Measurements from ENCODE around the gene GPR146. TPM values are rescaled to one million over a fixed set of nuclear protein-coding genes. Genes with fewer than 3 reads are reported as not detected.
A peak's percentile ranks its signal among the peaks of the same experiment; 100 is the strongest.

Gene GPR146, protein sequence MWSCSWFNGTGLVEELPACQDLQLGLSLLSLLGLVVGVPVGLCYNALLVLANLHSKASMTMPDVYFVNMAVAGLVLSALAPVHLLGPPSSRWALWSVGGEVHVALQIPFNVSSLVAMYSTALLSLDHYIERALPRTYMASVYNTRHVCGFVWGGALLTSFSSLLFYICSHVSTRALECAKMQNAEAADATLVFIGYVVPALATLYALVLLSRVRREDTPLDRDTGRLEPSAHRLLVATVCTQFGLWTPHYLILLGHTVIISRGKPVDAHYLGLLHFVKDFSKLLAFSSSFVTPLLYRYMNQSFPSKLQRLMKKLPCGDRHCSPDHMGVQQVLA
- total RNA-seq (2014; rRNA removed; shearing (Covaris generic); ENCODE audit: low replicate concordance): 5.5 and 9.2 TPM in 2 replicates

DNA sequence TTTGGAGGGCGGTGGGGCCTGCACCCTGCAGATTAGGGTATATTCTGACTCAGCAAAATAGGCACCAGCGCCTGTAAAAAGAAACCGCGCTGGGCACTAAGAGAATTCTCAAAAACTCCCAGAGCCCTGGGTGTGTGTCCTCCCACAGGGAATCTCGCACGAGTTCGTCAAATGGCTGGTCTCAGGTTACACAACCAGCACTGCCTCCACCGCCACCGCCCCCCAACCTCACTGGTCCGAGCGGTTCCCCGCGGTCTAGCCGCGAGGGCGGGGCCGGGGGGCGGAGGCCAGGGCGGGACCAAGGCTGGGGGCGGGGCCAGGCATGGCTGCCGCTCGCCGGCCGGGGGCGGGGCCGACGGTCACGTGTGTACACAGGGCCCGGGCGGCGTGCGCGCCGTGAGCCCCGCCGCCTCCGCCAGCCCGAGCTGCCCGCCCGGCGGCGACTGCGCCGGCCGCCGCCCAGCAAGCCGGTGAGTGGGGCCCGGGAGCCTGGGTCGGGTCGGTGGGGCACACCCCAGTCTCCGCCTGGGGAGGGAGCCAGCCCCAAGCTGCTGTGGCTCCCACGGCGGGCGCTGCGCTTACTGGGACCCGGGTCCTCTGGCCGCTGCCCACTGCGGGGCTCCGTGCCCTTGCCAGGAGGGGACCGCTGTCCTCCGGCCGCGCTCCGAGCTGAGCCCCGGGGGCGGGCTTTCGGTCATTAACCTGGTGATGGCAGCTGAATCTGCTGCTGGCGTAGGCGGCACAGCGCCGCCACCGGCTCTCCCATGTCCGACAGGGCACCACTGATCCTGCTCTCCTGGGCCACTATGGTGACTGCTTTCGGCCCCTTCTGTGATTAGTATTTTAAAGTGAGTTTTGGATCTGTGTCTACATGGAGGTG, at the start of gene GPR146:
Gene GPR146, plus strand, starts transcription at position 358 of the 880 bp plus-strand sequence. CDS start 12,970 bp downstream, outside the sequence.
- Histone ChIP-seq H3K27ac (ENCODE audit: low read length) (no peak within 1 kb of the TSS), H2AFZ (ENCODE audit: low read length) (no peak within 1 kb of the TSS), H4K20me1 (ENCODE audit: insufficient read depth, low read depth, low read length) (peaks cover 60% of the 10 kb centered on the region), H3K27me3 (ENCODE audit: low read length) (no peaks in the 10 kb centered on the region; the same call in 1 of the 2 replicates), H3K4me2 (ENCODE audit: low read depth, low read length, poor library complexity, severe bottlenecking) (peak within 1 kb of the TSS; percentile 97), H3K9me2 (replicated peaks; ENCODE audit: insufficient read depth, low read length) (no peaks in the 10 kb centered on the region), H3K79me2 (ENCODE audit: low read length) (no peaks in the 10 kb centered on the region), H3K4me1 (ENCODE audit: low read length) (peaks cover 21% of the 10 kb centered on the region), H3K9me3 (ENCODE audit: low read length) (no peaks in the 10 kb centered on the region), H3K9ac (ENCODE audit: low read length) (peak within 1 kb of the TSS; percentile 75), H3K36me3 (ENCODE audit: insufficient read depth, low read length) (no peaks in the 10 kb centered on the region), H3K4me3 (ENCODE audit: low read length) (peak within 1 kb of the TSS; percentile 77)
- peak; percentile 95 for DNase-seq

GRCh38 chr7:994592-995308, 49.6 kb upstream of the GPR146 start:
- Histone ChIP-seq H3K9me3 (ENCODE audit: low read length) (no peaks in the 10 kb centered on the region), H3K9me2 (replicated peaks; ENCODE audit: insufficient read depth, low read length) (no peaks in the 10 kb centered on the region), H3K4me2 (ENCODE audit: low read depth, low read length, poor library complexity, severe bottlenecking) (peak overlapping the region; percentile 10), H3K9ac (ENCODE audit: low read length) (no peak overlapping the region), H3K27me3 (ENCODE audit: low read length) (no peaks in the 10 kb centered on the region; the same call in 1 of the 2 replicates), H3K36me3 (ENCODE audit: insufficient read depth, low read length) (no peaks in the 10 kb centered on the region), H2AFZ (ENCODE audit: low read length) (no peak overlapping the region), H3K4me3 (ENCODE audit: low read length) (no peak overlapping the region), H3K79me2 (ENCODE audit: low read length) (no peaks in the 10 kb centered on the region), H3K27ac (ENCODE audit: low read length) (no peak overlapping the region), H4K20me1 (ENCODE audit: insufficient read depth, low read depth, low read length) (peaks cover 7% of the 10 kb centered on the region; the same call in 1 of the 2 replicates), H3K4me1 (ENCODE audit: low read length) (peaks cover 52% of the 10 kb centered on the region)
- DNase-seq: peak; percentile 60

GRCh38 chr7:995571-995970, 48.8 kb upstream of the GPR146 start:
- peaks cover 7% of the 10 kb centered on the region; the same call in 1 of the 2 replicates for H4K20me1 ChIP-seq (ENCODE audit: insufficient read depth, low read depth, low read length)
- H3K9me2 ChIP-seq (replicated peaks; ENCODE audit: insufficient read depth, low read length): no peaks in the 10 kb centered on the region
- H3K4me3 ChIP-seq (ENCODE audit: low read length): no peak overlapping the region
- peak overlapping the region; percentile 13 for H3K9ac ChIP-seq (ENCODE audit: low read length)
- H3K36me3 ChIP-seq (ENCODE audit: insufficient read depth, low read length): no peaks in the 10 kb centered on the region
- H3K27ac ChIP-seq (ENCODE audit: low read length): no peak overlapping the region
- DNase-seq: no peak
- H3K4me2 ChIP-seq (ENCODE audit: low read depth, low read length, poor library complexity, severe bottlenecking): no peak overlapping the region
- peaks cover 60% of the 10 kb centered on the region for H3K4me1 ChIP-seq (ENCODE audit: low read length)
- no peaks in the 10 kb centered on the region for H3K9me3 ChIP-seq (ENCODE audit: low read length)
- no peaks in the 10 kb centered on the region; the same call in 1 of the 2 replicates for H3K27me3 ChIP-seq (ENCODE audit: low read length)
- H3K79me2 ChIP-seq (ENCODE audit: low read length): no peaks in the 10 kb centered on the region
- H2AFZ ChIP-seq (ENCODE audit: low read length): no peak overlapping the region

GRCh38 chr7:996079-996872, 48.1 kb upstream of the GPR146 start:
- no peak overlapping the region for H3K4me3 ChIP-seq (ENCODE audit: low read length)
- H3K9me2 ChIP-seq (replicated peaks; ENCODE audit: insufficient read depth, low read length): no peaks in the 10 kb centered on the region
- no peaks in the 10 kb centered on the region for H3K36me3 ChIP-seq (ENCODE audit: insufficient read depth, low read length)
- H3K9ac ChIP-seq (ENCODE audit: low read length): peak overlapping the region; percentile 13
- H3K79me2 ChIP-seq (ENCODE audit: low read length): no peaks in the 10 kb centered on the region
- H3K27me3 ChIP-seq (ENCODE audit: low read length): no peaks in the 10 kb centered on the region; the same call in 1 of the 2 replicates
- peaks cover 7% of the 10 kb centered on the region; the same call in 1 of the 2 replicates for H4K20me1 ChIP-seq (ENCODE audit: insufficient read depth, low read depth, low read length)
- H3K27ac ChIP-seq (ENCODE audit: low read length): no peak overlapping the region
- no peak overlapping the region for H2AFZ ChIP-seq (ENCODE audit: low read length)
- no peak for DNase-seq
- no peaks in the 10 kb centered on the region for H3K9me3 ChIP-seq (ENCODE audit: low read length)
- peaks cover 67% of the 10 kb centered on the region for H3K4me1 ChIP-seq (ENCODE audit: low read length)
- no peak overlapping the region for H3K4me2 ChIP-seq (ENCODE audit: low read depth, low read length, poor library complexity, severe bottlenecking)

- no peak for DNase-seq
- Histone ChIP-seq H3K4me1 (ENCODE audit: low read length) (peaks cover 63% of the 10 kb centered on the region), H3K27me3 (ENCODE audit: low read length) (no peaks in the 10 kb centered on the region; the same call in 1 of the 2 replicates), H3K27ac (ENCODE audit: low read length) (no peak overlapping the region), H3K9me3 (ENCODE audit: low read length) (no peaks in the 10 kb centered on the region), H3K4me3 (ENCODE audit: low read length) (no peak overlapping the region), H4K20me1 (ENCODE audit: insufficient read depth, low read depth, low read length) (peaks cover 3% of the 10 kb centered on the region; the same call in 1 of the 2 replicates), H3K36me3 (ENCODE audit: insufficient read depth, low read length) (no peaks in the 10 kb centered on the region), H3K79me2 (ENCODE audit: low read length) (no peaks in the 10 kb centered on the region), H3K9ac (ENCODE audit: low read length) (no peak overlapping the region), H2AFZ (ENCODE audit: low read length) (no peak overlapping the region), H3K9me2 (replicated peaks; ENCODE audit: insufficient read depth, low read length) (no peaks in the 10 kb centered on the region), H3K4me2 (ENCODE audit: low read depth, low read length, poor library complexity, severe bottlenecking) (no peak overlapping the region)
These were observed 46.6 kb upstream of the GPR146 start for GRCh38 chr7:997404-998395.

DNA sequence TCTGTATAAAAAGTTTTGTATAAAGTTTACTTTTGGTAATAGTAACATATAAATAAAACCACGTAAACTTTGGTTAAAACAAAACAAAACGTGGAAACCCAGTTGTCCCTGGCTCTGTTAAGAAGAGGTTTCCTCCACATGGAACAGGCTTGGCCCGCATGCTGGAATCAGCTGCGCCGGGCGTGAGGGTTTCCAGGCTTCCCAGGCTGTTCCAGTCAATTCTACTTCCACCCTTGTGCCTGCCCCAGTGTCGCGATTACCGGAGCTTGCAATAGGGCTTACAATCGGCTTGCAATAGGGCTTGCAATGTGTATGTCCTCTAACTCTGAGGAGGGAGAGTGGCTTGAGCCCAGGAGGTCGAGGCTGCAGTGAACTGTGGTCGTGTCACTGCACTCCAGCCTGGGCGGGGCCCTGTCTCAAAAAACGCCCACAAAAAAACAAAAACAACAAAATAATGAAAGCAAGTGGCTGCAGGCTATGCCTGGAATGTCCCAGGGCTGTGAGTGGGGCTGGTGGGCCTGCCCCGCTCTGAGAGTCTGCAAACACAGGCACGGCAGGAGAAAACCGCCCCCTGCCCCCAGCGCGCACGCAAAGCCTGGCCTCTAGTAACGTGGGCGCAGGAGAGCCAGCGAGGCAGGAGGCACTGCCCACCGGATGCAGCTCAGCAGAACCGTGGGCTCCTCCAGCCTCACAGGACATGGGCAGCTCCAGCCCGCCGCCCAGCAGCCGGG, 45.0 kb upstream of the GPR146 start:
- H2AFZ ChIP-seq (ENCODE audit: low read length): no peak overlapping the region
- peaks cover 2% of the 10 kb centered on the region; the same call in 1 of the 2 replicates for H3K36me3 ChIP-seq (ENCODE audit: insufficient read depth, low read length)
- no peaks in the 10 kb centered on the region for H3K9me2 ChIP-seq (replicated peaks; ENCODE audit: insufficient read depth, low read length)
- peaks cover 67% of the 10 kb centered on the region for H3K4me1 ChIP-seq (ENCODE audit: low read length)
- H3K79me2 ChIP-seq (ENCODE audit: low read length): no peaks in the 10 kb centered on the region
- H3K4me2 ChIP-seq (ENCODE audit: low read depth, low read length, poor library complexity, severe bottlenecking): peak overlapping the region; percentile 72
- peak overlapping the region; percentile 99 for H3K27ac ChIP-seq (ENCODE audit: low read length)
- no peaks in the 10 kb centered on the region; the same call in 1 of the 2 replicates for H3K27me3 ChIP-seq (ENCODE audit: low read length)
- peak overlapping the region; percentile 69 for H3K9ac ChIP-seq (ENCODE audit: low read length)
- H4K20me1 ChIP-seq (ENCODE audit: insufficient read depth, low read depth, low read length): no peaks in the 10 kb centered on the region
- H3K4me3 ChIP-seq (ENCODE audit: low read length): peak overlapping the region; percentile 56; the same call in 1 of the 2 replicates
- H3K9me3 ChIP-seq (ENCODE audit: low read length): no peaks in the 10 kb centered on the region
- no peak for DNase-seq
